Duodenal mucosa (tissue), 2 donors: ENCODE measurements around the gene XDH.

ENCODE experiments used
- H3K27ac ChIP-seq: one replicate; pipeline ENCODE4 v1.7.0; 2013; ENCODE audit warnings: low read depth, low read length
- H3K27me3 ChIP-seq, 2 donors: one replicate each; pipeline ENCODE4 v1.7.0; 2013; ENCODE audit warnings: low read length in 2 of 2, control low read depth in 1 of 2; ENCODE audit not compliant: insufficient read depth in 2 of 2, control insufficient read depth in 1 of 2
- H3K36me3 ChIP-seq, 2 donors: one replicate each; pipeline ENCODE4 v1.7.0; 2013; ENCODE audit warnings: low read length in 2 of 2, control low read depth in 1 of 2; ENCODE audit not compliant: insufficient read depth in 2 of 2, control insufficient read depth in 1 of 2
- H3K4me1 ChIP-seq, 2 donors: one replicate each; pipeline ENCODE4 v1.7.0; 2013; ENCODE audit warnings: low read length in 2 of 2, control low read depth in 1 of 2; ENCODE audit not compliant: insufficient read depth in 2 of 2, control insufficient read depth in 1 of 2
- H3K4me3 ChIP-seq, 2 donors: one replicate each; pipeline ENCODE4 v1.7.0; 2013; ENCODE audit warnings: low read length in 2 of 2, low read depth in 1 of 2
- H3K9ac ChIP-seq, 2 donors: one replicate each; pipeline ENCODE4 v1.7.0; 2013; ENCODE audit warnings: low read length in 2 of 2, low read depth in 1 of 2
- H3K9me3 ChIP-seq, 2 donors: one replicate each; pipeline ENCODE4 v1.7.0; 2013; ENCODE audit warnings: low read length in 2 of 2, control low read depth in 1 of 2; ENCODE audit not compliant: control insufficient read depth in 1 of 2

Gene XDH

DNA sequence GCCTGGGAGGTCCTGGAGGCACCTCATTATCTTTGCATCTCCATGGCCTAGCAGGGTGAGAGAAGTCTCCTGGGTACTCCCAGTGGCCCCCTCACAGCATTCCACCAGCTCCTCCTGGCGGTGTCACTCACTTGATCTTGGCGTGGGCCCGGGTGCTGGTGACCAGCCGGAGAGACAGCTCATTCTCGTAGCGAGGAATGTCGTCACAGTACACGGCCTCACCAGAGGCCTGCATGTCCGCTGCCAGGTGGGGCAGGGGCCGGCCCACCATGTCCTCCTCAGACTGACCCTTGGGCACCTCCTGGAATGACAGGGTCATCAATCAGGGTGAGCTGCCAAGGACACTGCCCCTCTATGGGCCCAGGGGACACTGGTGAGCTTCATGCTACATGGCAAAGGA, 42.4 kb downstream of the XDH start:
- no peaks in the 10 kb centered on the region for H3K27me3 ChIP-seq
- no peak overlapping the region for H3K9ac ChIP-seq
- no peak overlapping the region for H3K27ac ChIP-seq
- H3K9me3 ChIP-seq: no peaks in the 10 kb centered on the region
- peaks cover 18 to 76% of the 10 kb centered on the region in 2 donors for H3K36me3 ChIP-seq
- H3K4me1 ChIP-seq: no peaks in the 10 kb centered on the region
- no peak overlapping the region for H3K4me3 ChIP-seq

DNA sequence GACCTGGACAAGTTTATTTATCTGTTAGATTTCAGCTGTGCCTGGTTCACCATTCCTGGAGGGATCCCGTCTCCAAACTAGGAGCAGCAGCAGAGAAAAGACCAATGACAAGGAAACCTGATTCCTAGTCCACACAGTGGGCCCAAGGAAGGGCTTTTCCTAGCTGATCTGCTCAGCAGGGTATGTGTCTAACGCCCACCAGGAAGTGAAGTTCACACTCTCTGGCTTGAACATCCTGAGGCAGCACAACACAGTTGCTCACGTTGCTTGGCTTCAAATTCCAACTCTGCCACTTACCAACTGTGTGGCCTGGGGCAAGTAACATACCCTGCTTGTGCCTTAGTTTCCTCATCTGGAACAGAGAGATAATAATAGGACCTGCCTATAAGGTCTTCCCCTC, 42.9 kb downstream of the XDH start:
- H3K9ac ChIP-seq: no peak overlapping the region
- H3K4me1 ChIP-seq: no peaks in the 10 kb centered on the region
- no peaks in the 10 kb centered on the region for H3K27me3 ChIP-seq
- no peak overlapping the region for H3K4me3 ChIP-seq
- peaks cover 14 to 76% of the 10 kb centered on the region in 2 donors for H3K36me3 ChIP-seq
- no peak overlapping the region for H3K27ac ChIP-seq
- H3K9me3 ChIP-seq: no peaks in the 10 kb centered on the region

- no peak overlapping the region for H3K27ac ChIP-seq
- H3K27me3 ChIP-seq: no peaks in the 10 kb centered on the region
- H3K36me3 ChIP-seq: peaks cover 13 to 62% of the 10 kb centered on the region in 2 donors
- H3K9me3 ChIP-seq: no peaks in the 10 kb centered on the region
- H3K4me3 ChIP-seq: no peak overlapping the region
- no peak overlapping the region for H3K9ac ChIP-seq
- no peaks in the 10 kb centered on the region for H3K4me1 ChIP-seq
Measured at GRCh38 chr2:31366733-31367132, 47.8 kb downstream of the XDH start.

DNA sequence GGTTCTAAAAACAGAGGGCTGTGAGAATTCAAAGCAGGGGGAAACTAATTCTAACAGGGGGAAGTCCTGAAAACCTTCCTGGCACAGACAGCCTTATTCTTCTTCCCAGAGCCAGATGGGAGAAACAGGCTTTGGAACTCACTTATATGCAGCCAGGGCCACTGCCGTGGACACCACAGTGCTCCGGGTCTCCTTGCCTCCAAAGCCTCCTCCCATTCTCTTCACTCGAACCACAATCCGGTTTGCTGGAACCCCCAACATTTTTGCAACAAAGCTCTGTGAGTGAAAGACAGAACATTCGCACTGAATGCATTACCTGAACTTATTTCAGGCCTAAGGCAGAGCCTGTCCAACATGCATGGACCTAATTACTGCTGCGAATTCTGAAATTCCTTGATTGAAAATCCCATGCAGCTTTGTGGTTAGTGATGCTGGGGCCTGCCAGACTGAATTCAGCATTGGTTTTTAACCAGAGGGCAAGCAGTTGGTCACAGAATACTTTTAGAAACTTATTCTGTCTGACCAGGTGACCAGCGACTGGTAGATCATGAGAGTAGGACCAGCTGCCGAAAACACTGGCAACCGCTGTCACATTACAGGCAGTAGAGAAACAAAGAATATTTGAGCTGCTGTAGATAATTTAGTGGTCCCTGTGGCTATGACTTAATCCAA, 48.6 kb downstream of the XDH start:
- H3K9ac ChIP-seq: no peak overlapping the region
- no peaks in the 10 kb centered on the region for H3K4me1 ChIP-seq
- H3K27ac ChIP-seq: no peak overlapping the region
- H3K36me3 ChIP-seq: peaks cover 13 to 55% of the 10 kb centered on the region in 2 donors
- no peak overlapping the region for H3K4me3 ChIP-seq
- no peaks in the 10 kb centered on the region for H3K9me3 ChIP-seq
- H3K27me3 ChIP-seq: no peaks in the 10 kb centered on the region

DNA sequence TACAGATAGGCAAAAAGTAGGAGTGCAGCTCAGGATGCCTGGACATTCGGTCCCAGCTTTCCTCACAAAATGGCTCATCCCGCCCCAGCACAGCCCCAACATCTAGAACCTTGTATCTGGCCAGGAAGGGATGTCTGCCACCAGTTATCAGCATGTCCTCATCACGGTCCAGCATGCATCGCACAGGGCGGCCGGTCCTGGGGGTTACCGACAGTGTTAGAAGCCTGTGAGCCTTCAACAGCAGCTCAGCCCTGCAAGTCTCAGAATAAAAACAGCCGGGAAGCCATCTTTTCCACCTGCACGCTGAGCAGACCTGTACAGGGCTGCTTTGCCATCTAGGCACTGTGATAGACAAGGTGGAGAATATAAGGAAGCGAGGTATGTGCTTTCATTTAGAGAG, 49.2 kb downstream of the XDH start:
- Histone ChIP-seq H3K36me3 (peaks cover 13 to 53% of the 10 kb centered on the region in 2 donors), H3K4me1 (no peaks in the 10 kb centered on the region), H3K4me3 (no peak overlapping the region), H3K27me3 (no peaks in the 10 kb centered on the region), H3K9ac (no peak overlapping the region), H3K27ac (no peak overlapping the region), H3K9me3 (no peaks in the 10 kb centered on the region)

- H3K9me3 ChIP-seq: no peaks in the 10 kb centered on the region
- H3K4me1 ChIP-seq: no peaks in the 10 kb centered on the region
- H3K27ac ChIP-seq: no peak overlapping the region
- no peaks in the 10 kb centered on the region for H3K27me3 ChIP-seq
- H3K4me3 ChIP-seq: no peak overlapping the region
- H3K9ac ChIP-seq: no peak overlapping the region
- H3K36me3 ChIP-seq: peaks cover 13 to 49% of the 10 kb centered on the region in 2 donors
Measured at GRCh38 chr2:31363956-31364750, 50.4 kb downstream of the XDH start.

GRCh38 chr2:31362581-31362980, 52.0 kb downstream of the XDH start:
- peaks cover 7 to 34% of the 10 kb centered on the region in 2 donors for H3K36me3 ChIP-seq
- H3K27me3 ChIP-seq: no peaks in the 10 kb centered on the region
- no peak overlapping the region for H3K9ac ChIP-seq
- H3K9me3 ChIP-seq: no peaks in the 10 kb centered on the region
- no peaks in the 10 kb centered on the region for H3K4me1 ChIP-seq
- no peak overlapping the region for H3K27ac ChIP-seq
- no peak overlapping the region for H3K4me3 ChIP-seq

GRCh38 chr2:31359229-31359628, 55.3 kb downstream of the XDH start:
- Histone ChIP-seq H3K27me3 (no peaks in the 10 kb centered on the region), H3K9ac (no peak overlapping the region), H3K9me3 (no peaks in the 10 kb centered on the region), H3K36me3 (peaks cover 3 to 12% of the 10 kb centered on the region in 2 donors), H3K27ac (no peak overlapping the region), H3K4me3 (no peak overlapping the region), H3K4me1 (no peaks in the 10 kb centered on the region)

- H3K9me3 ChIP-seq: no peaks in the 10 kb centered on the region
- peaks cover 0 to 5% of the 10 kb centered on the region in 2 donors for H3K27me3 ChIP-seq
- H3K4me1 ChIP-seq: no peaks in the 10 kb centered on the region
- H3K9ac ChIP-seq: no peak overlapping the region
- no peak overlapping the region for H3K27ac ChIP-seq
- H3K4me3 ChIP-seq: no peak overlapping the region
- peaks cover 7 to 17% of the 10 kb centered on the region in 2 donors for H3K36me3 ChIP-seq
Measured at GRCh38 chr2:31354837-31355236, 59.7 kb downstream of the XDH start.

DNA sequence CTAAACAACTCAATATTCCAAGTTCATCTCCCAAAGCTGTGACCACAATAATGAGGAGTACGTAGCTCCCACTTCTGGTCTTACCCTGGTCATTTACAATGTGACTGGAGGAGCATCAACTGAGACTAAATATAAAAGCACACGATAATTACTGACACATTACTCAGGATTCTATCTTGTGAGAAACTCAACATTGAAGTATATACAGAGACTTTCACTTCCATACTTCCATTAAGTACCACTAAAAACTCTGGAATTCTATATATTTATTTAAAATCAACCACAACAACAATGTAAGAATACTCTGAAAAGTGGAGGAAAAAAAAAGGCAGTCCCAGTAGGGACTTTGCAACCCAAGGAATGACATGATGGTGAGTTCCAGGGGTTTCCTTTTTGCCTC, 61.4 kb downstream of the XDH start:
- Histone ChIP-seq H3K27me3 (peaks cover 0 to 5% of the 10 kb centered on the region in 2 donors), H3K9me3 (no peaks in the 10 kb centered on the region), H3K36me3 (peaks cover 7 to 33% of the 10 kb centered on the region in 2 donors), H3K4me3 (no peak overlapping the region), H3K4me1 (no peaks in the 10 kb centered on the region), H3K27ac (no peak overlapping the region), H3K9ac (no peak overlapping the region)
